Measurements from ENCODE around the gene SERTM2.
A peak's percentile ranks its signal among the peaks of the same experiment; 100 is the strongest.

The SERTM2 gene

DNA sequence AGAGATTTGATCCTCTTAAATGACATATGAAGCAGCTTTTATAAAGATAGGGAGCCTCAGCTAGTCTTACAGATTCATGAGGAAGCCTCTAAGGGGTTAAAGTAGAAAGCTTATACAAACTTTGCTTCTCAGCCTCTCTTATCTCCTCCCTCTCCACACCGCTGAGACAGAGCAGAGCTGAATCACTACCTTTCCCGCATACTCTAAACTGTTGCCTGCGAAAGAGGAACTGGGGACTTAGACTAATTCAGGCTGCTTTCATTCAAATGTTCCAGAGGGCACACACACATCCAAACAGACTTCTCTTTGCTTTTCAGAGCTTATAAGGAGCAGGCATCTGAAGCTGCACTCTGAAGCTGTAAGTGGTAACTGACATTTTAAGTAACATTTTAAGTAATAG lies at the start of gene SERTM2:
SERTM2 (plus strand) TSS at position 169 of the 400 bp plus-strand sequence. CDS start 7,213 bp downstream, outside the sequence.
- peak; percentile 2 to 29 for DNase-seq (ENCODE audit: low read depth in 2 of 2)
- no peak within 1 kb of the TSS for H3K4me3 ChIP-seq (replicated peaks in 1 of 2; ENCODE audit: low read depth in 2 of 2, low read length in 2 of 2)
- TF ChIP-seq CTCF (IDR thresholded peaks at IDR 0.05; ENCODE audit: low read depth, low read length), result no peak

DNA sequence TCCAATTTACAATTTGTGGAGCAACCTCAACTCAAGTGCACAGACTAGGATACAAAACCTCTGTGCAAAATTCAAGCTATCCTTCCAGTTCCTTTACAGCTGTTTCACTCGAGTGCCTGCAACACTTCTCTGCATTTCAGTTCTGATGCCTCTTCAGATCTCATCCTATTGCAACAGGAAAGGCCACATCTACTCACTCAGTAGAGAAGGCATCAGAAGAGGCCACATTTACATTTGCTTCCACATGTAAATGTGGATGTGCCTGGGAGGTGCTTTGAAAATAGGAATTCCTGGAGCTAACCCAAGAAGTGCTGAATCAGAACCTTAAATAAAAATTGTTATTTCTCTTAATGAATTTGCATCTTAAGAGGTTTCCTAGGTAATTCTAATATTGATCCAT lies 45.8 kb upstream of the SERTM2 start:
- TF ChIP-seq CTCF (IDR thresholded peaks at IDR 0.05; ENCODE audit: low read depth, low read length), result no peak
- no peak overlapping the region for H3K4me3 ChIP-seq (replicated peaks in 1 of 2; ENCODE audit: low read depth in 2 of 2, low read length in 2 of 2)
- DNase-seq (ENCODE audit: low read depth in 2 of 2), result no peak

DNA sequence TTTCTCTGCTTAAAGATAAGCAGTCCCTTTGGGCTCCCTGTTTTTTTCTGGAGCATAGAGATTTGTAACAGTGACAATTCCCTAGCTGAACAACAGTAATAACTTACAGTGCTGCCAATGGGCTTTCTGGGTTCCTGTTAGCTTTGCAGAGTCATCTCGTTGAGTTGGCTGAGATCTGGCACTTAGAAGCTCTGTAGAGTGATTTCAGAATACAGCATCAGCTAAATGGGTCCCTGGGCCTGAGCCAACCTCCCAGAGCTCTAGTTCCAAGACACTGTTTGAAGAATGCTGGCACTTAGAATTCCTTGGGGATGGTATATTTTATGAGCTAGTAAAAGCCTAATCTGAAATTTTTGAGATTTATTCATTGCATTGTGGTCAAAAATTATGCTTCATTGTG lies 43.5 kb upstream of the SERTM2 start:
- no peak for DNase-seq (ENCODE audit: low read depth in 2 of 2)
- TF ChIP-seq CTCF (IDR thresholded peaks at IDR 0.05; ENCODE audit: low read depth, low read length), result no peak

DNA sequence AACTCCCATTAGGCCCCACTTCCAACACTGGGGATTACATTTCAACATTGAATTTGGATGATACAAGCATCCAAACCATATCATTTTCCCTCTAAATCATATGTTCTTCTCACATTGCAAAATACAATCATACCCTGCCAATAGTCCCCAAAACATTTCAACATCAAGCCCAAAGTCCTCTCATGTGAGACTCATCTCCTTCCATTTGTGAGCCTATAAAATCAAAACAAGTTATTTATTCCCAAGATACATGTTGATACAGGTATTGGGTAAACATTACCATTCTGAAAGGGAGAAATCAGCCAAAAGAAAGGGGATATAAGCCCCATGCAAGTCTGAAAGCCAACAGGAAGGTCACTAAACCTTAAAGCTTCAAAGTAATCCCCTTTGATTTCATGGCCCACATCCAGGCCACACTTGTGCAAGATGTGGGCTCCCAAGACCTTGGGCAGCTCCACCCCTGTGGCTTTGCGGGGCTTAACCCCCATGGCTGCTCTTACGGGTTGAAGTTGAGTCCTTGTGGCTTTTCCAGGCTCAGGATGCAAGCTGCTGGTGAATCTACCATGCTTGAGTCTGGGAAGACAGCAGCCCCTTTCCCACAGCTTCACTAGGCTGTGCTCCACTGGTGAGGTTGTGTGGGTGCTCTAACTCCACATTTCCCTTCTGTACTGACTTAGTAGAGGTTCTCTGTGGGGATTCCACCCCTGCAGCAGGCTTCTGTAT lies 40.6 kb upstream of the SERTM2 start:
- no peak overlapping the region for H3K4me3 ChIP-seq (replicated peaks in 1 of 2; ENCODE audit: low read depth in 2 of 2, low read length in 2 of 2)
- DNase-seq (ENCODE audit: low read depth in 2 of 2), result no peak
- TF ChIP-seq CTCF (IDR thresholded peaks at IDR 0.05; ENCODE audit: low read depth, low read length), result no peak

More for the DNA sequence above, 43.5 kb upstream of the SERTM2 start:
- H3K4me3 ChIP-seq (replicated peaks in 1 of 2; ENCODE audit: low read depth in 2 of 2, low read length in 2 of 2), result no peak overlapping the region

DNA sequence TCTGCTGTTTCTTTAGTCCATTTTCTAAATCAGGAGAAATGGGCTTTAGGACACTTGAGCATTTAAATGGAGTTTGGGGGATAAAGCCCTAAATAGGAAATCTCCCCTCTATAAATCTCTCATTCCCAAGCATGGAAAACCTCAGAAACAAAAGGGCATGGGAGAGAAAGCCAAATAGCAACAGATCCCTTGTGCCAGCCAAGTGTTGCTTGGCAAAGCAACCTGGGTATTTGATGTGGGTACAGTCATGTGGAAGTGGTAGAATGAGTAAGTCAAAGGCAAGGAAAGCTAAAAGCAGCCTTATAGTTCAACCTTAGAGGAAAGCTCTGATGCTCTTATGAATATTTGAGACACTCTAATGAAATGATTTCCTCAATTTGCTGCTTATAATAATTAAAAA lies 29.5 kb upstream of the SERTM2 start:
- H3K4me3 ChIP-seq (replicated peaks in 1 of 2; ENCODE audit: low read depth in 2 of 2, low read length in 2 of 2), result no peak overlapping the region

GRCh38 chrX:111483135-111483534 lies 28.3 kb upstream of the SERTM2 start:
- H3K4me3 ChIP-seq (replicated peaks in 1 of 2; ENCODE audit: low read depth in 2 of 2, low read length in 2 of 2), result no peak overlapping the region
- no peak for DNase-seq (ENCODE audit: low read depth in 2 of 2)
- no peak for TF ChIP-seq CTCF (IDR thresholded peaks at IDR 0.05; ENCODE audit: low read depth, low read length)

More for the DNA sequence above, 29.5 kb upstream of the SERTM2 start:
- DNase-seq (ENCODE audit: low read depth in 2 of 2), result no peak
- TF ChIP-seq CTCF (IDR thresholded peaks at IDR 0.05; ENCODE audit: low read depth, low read length), result no peak

GRCh38 chrX:111483881-111484280 lies 27.6 kb upstream of the SERTM2 start:
- no peak overlapping the region for H3K4me3 ChIP-seq (replicated peaks in 1 of 2; ENCODE audit: low read depth in 2 of 2, low read length in 2 of 2)
- no peak for DNase-seq (ENCODE audit: low read depth in 2 of 2)

More at GRCh38 chrX:111483881-111484280, 27.6 kb upstream of the SERTM2 start:
- TF ChIP-seq CTCF (IDR thresholded peaks at IDR 0.05; ENCODE audit: low read depth, low read length), result no peak
